Frontal cortex (tissue), 4 donors: ENCODE results near the gene COL15A1. TPM values are rescaled to one million over a fixed set of nuclear protein-coding genes. Genes with fewer than 3 reads are reported as not detected.
"Not testable (repeated sequence)": the region's sequence is repeated elsewhere in the genome, so short reads cannot be mapped to it uniquely, and the experiment has no call there.

Source experiments
- DNase-seq, 2 donors: peaks; one replicate each; pipeline ENCODE4 v3.0.0; 2012; ENCODE audit warnings: low spot score in 2 of 2
- FAIRE-seq: peaks from 2 replicates; lab custom pipeline; 2012; peaks lifted over from hg19 to GRCh38; lab: Jason Lieb, UNC
- total RNA-seq: library from RNA; depleted of rRNA; stranded (reverse); fragments of >200 nt; gene quantifications from one replicate; pipeline ENCODE4 v1.2.3, GENCODE V29; 2014
- donor health status: control.
- donor health status: control.
- donor health status: control.

Gene COL15A1
- total RNA-seq, 1 donor from 2014 or later: 6.9 TPM

- DNase-seq (no peak), FAIRE-seq (no peak)
Measured at GRCh38 chr9:99092643-99093491, 149.2 kb downstream of the COL15A1 start.

- DNase-seq (no peak), FAIRE-seq (no peak)
Measured at GRCh38 chr9:99093492-99093791, 149.7 kb downstream of the COL15A1 start.

GRCh38 chr9:99095565-99095964 is 151.9 kb downstream of the COL15A1 start:
- FAIRE-seq (no peak), DNase-seq (no peak)

- FAIRE-seq (no peak), DNase-seq (no peak)
Measured at GRCh38 chr9:99096409-99096808, 152.7 kb downstream of the COL15A1 start.

GRCh38 chr9:99099806-99100585 is 156.3 kb downstream of the COL15A1 start:
- not testable (repeated sequence) for FAIRE-seq, DNase-seq

- no peak for FAIRE-seq
- no peak for DNase-seq
Measured at GRCh38 chr9:99101271-99101670, 157.6 kb downstream of the COL15A1 start.

GRCh38 chr9:99101812-99102211 is 158.1 kb downstream of the COL15A1 start:
- no peak for DNase-seq
- FAIRE-seq: no peak

- DNase-seq (no peak), FAIRE-seq (no peak)
Measured at GRCh38 chr9:99103054-99103895, 159.6 kb downstream of the COL15A1 start.

- FAIRE-seq (no peak), DNase-seq (peak; percentile 25 to 44)
Measured at GRCh38 chr9:99103901-99104458, 160.3 kb downstream of the COL15A1 start.

- peak; percentile 97 to 98 for DNase-seq
- FAIRE-seq: no peak
Measured at GRCh38 chr9:99104459-99105151, 160.9 kb downstream of the COL15A1 start, which contains the start of gene TGFBR1. Gene TGFBR1 (plus strand): TSS chr9:99105113. CDS start chr9:99105206, 93 bp downstream.

GRCh38 chr9:99105152-99106043 is 161.7 kb downstream of the COL15A1 start:
- DNase-seq (peak; percentile 61 to 67), FAIRE-seq (no peak)

GRCh38 chr9:99106044-99106375 is 162.3 kb downstream of the COL15A1 start:
- DNase-seq (no peak), FAIRE-seq (no peak)

GRCh38 chr9:99107421-99107820 is 163.7 kb downstream of the COL15A1 start:
- FAIRE-seq: no peak
- no peak for DNase-seq

GRCh38 chr9:99108131-99108530 is 164.4 kb downstream of the COL15A1 start:
- DNase-seq: no peak
- no peak for FAIRE-seq

- FAIRE-seq (no peak), DNase-seq (no peak)
Measured at GRCh38 chr9:99109522-99109921, 165.8 kb downstream of the COL15A1 start.

GRCh38 chr9:99112750-99113413 is 169.2 kb downstream of the COL15A1 start:
- FAIRE-seq: no peak

GRCh38 chr9:99113414-99114048 is 169.8 kb downstream of the COL15A1 start:
- no peak for FAIRE-seq

More at GRCh38 chr9:99112750-99113413, 169.2 kb downstream of the COL15A1 start:
- DNase-seq: no peak

More at GRCh38 chr9:99113414-99114048, 169.8 kb downstream of the COL15A1 start:
- no peak for DNase-seq
